ENCODE measurements around the gene MSX2. TPM values are rescaled to one million over a fixed set of nuclear protein-coding genes. Genes with fewer than 3 reads are reported as not detected.

MSX2 gene
- total RNA-seq, 1 donor from 2014 or later: 1.1 TPM

DNA sequence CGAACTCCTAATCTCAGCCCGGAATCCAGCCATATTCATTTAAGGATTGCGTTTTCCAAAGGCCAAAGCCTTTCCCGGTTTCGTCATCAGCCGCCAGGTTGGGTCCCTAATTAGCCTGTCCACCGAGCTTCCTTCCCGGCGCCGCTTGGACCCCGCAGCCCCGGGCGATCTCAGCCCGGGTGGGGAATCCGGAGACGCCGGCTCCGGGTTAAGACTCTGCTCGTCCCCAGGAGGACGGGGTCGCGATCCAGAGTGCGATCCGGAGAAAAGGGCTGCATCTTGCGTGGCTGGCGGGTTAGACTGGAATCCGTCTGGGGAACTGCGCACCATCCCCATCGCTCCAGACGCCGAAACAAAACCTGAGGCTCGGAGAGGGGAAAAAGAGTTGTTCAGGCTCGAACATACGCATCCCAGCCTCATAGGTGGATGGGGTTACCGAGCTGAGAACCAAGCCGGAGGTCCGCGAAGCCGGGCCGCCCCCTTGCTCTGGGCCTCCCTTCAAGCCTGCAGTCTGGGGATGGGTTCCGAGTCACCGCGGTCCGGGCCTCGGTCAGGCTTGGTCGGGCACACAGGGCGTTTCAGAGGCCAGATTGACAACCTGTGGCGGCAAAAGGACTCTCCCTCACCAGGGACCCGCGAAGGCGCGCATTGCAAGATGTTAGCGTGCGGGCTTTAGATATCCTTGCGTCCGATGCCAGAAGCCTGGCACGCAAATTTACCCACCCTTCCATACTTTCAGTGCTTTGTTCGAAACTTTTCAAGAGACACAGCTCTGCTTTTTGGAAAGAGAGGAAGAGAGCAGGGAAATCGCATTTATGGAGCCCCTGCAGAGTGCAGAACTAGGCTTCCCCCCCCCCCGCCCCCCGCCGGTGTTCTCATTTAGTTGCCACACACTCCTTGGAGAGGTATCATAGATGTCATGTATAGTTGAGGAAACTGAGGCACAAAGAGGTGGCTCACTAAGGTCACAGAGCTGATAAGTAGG, 7.9 kb downstream of the MSX2 start:
- TF ChIP-seq, protein P1, sequence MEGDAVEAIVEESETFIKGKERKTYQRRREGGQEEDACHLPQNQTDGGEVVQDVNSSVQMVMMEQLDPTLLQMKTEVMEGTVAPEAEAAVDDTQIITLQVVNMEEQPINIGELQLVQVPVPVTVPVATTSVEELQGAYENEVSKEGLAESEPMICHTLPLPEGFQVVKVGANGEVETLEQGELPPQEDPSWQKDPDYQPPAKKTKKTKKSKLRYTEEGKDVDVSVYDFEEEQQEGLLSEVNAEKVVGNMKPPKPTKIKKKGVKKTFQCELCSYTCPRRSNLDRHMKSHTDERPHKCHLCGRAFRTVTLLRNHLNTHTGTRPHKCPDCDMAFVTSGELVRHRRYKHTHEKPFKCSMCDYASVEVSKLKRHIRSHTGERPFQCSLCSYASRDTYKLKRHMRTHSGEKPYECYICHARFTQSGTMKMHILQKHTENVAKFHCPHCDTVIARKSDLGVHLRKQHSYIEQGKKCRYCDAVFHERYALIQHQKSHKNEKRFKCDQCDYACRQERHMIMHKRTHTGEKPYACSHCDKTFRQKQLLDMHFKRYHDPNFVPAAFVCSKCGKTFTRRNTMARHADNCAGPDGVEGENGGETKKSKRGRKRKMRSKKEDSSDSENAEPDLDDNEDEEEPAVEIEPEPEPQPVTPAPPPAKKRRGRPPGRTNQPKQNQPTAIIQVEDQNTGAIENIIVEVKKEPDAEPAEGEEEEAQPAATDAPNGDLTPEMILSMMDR (conservative IDR thresholded peaks at IDR 0.05): no peak
- no peak overlapping the region for H3K27ac Mint-ChIP-seq (ENCODE audit: unreplicated experiment)
- peaks cover 100% of the 10 kb centered on the region for H3K27me3 Mint-ChIP-seq (ENCODE audit: low read depth)
- no peaks in the 10 kb centered on the region for H3K9me3 Mint-ChIP-seq
- peak overlapping the region; percentile 45 for H3K4me3 Mint-ChIP-seq
- no peaks in the 10 kb centered on the region for H3K36me3 Mint-ChIP-seq (ENCODE audit: low read depth)
- H3K4me1 Mint-ChIP-seq: peaks cover 38% of the 10 kb centered on the region
- no peak for DNase-seq (ENCODE audit: low read depth, low spot score)

- no peak overlapping the region for H3K27ac Mint-ChIP-seq (ENCODE audit: unreplicated experiment)
- H3K27me3 Mint-ChIP-seq (ENCODE audit: low read depth): peaks cover 100% of the 10 kb centered on the region
- H3K9me3 Mint-ChIP-seq: no peaks in the 10 kb centered on the region
- TF ChIP-seq, protein P1 (conservative IDR thresholded peaks at IDR 0.05): no peak
- no peak for DNase-seq (ENCODE audit: low read depth, low spot score)
- H3K36me3 Mint-ChIP-seq (ENCODE audit: low read depth): no peaks in the 10 kb centered on the region
- H3K4me1 Mint-ChIP-seq: peaks cover 38% of the 10 kb centered on the region
- H3K4me3 Mint-ChIP-seq: peak overlapping the region; percentile 45
Observed at GRCh38 chr5:174733091-174733690, 8.8 kb downstream of the MSX2 start.

GRCh38 chr5:174733836-174734235, 9.5 kb downstream of the MSX2 start:
- TF ChIP-seq, protein P1 (conservative IDR thresholded peaks at IDR 0.05): no peak
- H3K36me3 Mint-ChIP-seq (ENCODE audit: low read depth): no peaks in the 10 kb centered on the region
- no peak overlapping the region for H3K27ac Mint-ChIP-seq (ENCODE audit: unreplicated experiment)
- H3K4me1 Mint-ChIP-seq: peaks cover 38% of the 10 kb centered on the region
- peak overlapping the region; percentile 54 for H3K4me3 Mint-ChIP-seq
- no peak for DNase-seq (ENCODE audit: low read depth, low spot score)
- H3K27me3 Mint-ChIP-seq (ENCODE audit: low read depth): peaks cover 99% of the 10 kb centered on the region
- H3K9me3 Mint-ChIP-seq: no peaks in the 10 kb centered on the region

DNA sequence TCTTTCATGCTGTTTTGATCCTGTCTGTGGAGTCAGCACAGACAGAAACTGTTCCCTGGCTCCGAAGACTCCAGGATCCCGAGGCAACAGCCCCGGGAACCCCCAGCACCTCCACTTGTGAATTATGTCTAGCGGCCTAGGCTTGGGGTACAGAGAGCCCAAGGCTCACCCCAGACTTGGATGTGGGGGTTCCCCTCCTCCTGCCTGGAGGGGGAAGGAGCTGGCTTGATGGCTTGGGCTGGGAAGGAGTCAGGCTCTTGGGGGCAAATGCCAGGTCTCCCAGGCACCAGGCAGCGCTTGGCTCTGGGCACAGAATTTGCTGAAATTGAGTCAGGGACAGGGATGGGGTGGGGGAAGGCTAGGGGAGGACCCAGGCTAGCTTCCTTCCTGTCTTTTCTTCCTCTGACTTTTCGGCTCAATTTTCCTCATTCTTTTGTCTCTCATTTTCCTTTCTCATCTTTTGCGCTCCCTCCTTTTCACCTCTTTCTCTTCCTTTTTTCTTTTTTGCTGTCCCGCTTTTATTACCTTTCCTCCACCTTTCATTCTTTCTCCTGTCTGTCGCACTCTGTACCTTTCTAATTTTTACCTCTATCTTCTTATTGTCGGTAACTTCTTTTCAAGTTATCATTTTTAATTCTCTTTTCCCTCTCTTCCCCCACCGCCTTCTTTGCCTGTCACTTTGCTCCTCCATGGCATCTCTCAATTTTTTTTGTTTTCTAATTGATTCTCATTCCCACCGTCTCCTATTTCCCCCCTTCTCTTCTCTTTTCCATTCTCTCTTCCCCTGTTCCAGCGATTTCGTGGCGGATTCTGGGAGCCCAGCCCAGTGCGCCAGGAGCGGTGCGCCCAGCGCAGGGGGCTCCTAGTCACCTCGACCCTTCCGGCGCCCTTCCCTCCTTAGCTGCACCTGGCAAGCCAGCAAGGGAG, 10.5 kb downstream of the MSX2 start:
- TF ChIP-seq, protein P1 (conservative IDR thresholded peaks at IDR 0.05): no peak
- Mint-ChIP-seq H3K36me3 (ENCODE audit: low read depth) (no peaks in the 10 kb centered on the region), H3K4me3 (peak overlapping the region; percentile 53), H3K9me3 (no peaks in the 10 kb centered on the region), H3K27ac (ENCODE audit: unreplicated experiment) (no peak overlapping the region), H3K27me3 (ENCODE audit: low read depth) (peaks cover 94% of the 10 kb centered on the region), H3K4me1 (peaks cover 38% of the 10 kb centered on the region)
- no peak for DNase-seq (ENCODE audit: low read depth, low spot score)
